GM19239 (cell line): Measurements from ENCODE around the gene ANGEL1.

Experiments used
- DNase-seq: peaks from one replicate; pipeline ENCODE4 v3.0.0; 2011; ENCODE audit warnings: low spot score; ENCODE audit not compliant: insufficient read length
- FAIRE-seq: peaks from 2 replicates; lab custom pipeline; 2011; peaks lifted over from hg19 to GRCh38; lab: Jason Lieb, UNC

The ANGEL1 gene

DNA sequence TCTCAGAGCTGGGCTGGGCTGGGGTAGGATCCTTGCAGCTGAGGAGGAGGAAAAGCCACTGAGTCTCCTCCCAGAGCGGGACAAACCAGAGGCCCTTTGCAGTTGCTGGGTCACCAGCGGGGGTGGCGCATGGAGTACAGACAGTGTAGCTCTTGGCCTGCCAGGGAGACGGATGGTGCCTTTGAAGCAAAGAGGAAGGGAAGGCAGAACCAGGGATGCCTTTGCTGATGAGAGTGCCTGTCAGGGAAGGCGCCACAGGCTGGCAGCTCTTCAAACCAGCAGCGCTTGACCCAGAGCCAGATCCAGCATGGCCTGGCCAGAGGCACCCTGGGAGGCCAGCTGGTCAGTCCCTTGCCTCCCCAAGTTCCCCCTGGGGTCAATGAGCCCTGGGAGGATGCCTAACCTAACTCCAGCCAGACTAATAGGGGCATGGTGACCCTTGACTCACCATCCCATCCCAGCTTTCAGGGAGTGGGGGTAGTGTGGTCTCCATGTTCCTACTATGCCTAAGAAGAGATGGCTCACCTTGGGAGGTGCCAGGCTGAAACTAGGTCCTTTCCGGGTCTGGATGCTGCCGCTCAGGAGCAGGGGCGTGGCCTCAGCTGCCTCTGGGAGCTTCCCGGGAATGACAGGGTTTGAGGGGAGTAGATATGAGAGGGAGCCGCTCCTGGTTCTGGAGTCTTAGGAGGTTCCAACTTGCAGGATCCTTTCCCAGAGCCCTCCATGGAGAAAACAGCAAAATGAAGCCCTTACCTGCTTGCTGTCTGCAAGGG is 31.6 kb downstream of the ANGEL1 start:
- no peak for DNase-seq
- FAIRE-seq: no peak

DNA sequence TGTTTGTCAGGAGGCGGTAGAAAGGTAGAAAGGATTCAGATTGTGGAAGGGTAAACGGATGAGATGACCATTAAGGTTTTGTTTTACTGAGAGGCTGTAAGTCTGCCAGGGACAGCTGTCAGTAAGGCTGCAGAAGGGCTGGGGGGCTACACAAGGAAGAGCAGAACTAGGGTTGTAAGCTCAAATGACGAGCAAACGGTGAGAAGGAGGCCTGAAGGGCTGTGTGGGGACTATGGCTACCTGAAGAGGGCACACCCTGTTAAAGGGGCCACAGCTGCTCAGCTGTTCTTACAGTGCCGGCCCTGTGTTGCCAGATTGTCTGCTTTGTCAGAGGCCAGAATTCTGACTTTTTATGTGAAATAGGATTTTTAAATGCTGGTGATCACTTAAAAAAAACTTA is 32.3 kb downstream of the ANGEL1 start:
- FAIRE-seq (no peak), DNase-seq (no peak)

DNA sequence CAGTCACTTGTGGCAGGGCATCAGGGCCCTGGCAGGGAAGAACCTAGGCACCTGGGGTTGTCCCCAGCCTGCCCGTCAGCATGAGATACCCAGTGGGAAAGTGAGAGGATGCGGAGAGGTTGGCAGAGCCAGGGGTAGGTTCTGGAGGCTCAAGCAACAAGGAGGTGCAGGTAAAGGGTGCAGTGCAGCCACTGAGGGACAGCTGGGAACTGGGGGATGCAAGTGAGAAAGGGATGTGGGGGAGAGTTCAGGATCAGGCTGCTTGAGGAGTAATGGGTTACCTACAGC is 32.7 kb downstream of the ANGEL1 start:
- DNase-seq: no peak
- FAIRE-seq: no peak

DNA sequence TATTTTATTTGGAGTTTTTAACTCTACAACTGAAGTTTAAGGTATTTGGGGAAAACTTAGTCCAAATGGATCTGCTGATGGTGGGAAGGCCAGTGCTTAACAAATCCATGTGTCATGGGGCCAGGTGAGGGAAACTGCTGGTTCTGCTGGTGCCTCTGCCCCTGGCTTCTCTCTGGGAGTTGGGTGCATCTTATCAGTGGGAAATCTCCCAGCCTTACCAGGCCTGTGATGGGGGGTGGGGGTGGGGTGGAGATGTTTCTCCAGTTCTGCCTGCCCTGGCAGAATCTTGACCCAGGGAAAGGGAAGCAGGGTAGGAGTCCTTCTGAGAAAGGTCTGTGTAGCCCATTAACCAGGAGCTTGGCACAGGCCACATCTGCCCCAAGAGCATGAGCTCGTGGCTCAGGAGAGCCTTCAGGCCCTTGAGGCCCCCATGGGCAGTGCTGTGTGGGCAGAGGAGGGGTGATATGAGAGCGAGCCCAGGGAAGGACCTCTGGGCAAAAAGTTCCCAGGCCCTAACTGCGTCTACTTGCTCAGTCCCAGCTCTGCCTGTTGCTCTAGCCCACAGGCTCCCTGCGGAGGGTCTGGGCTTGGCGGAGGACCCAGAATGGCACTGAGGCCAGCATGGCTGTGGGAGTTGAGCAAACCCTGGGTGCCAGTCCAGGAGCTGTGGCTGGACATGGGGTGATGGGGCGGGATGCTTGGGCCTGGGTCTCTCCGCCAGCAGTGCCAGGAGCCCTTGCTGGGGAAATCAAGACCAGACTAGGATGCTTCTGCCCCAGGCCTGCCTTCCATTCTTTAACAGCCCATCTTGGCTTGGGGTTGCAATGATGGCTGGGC is 33.2 kb downstream of the ANGEL1 start:
- no peak for FAIRE-seq
- no peak for DNase-seq

DNA sequence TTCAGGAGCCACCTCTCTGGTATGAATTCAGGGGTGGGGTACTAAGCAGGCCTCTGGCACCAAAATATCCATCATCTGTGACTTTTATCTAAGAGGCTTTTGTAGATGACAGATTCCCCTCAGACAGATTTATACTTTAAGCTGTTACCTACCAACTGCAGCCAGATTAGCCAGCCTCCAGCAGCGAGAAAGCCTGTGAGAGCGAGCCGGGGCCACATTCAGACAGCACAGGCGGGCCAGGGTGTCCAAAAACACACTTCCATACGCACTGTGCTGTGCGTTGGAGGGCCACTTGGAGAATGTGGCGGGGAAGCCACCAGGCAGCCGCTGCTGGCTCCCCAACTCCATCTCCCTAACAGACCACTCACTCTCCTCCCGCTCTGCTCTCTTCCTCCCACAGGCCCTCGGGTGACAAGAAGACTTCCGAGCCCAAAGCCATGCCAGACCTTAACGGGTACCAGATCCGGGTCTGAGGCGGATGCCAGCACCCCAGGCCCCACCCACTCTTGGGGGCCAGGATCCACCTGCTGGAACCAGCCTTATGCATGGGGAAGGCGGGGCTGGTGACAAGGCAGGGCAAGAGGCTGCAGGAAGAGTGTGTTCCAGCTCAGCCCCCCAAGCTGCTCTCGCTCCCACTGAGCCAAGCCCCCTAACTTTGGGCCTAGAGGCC is 34.0 kb downstream of the ANGEL1 start:
- no peak for DNase-seq

DNA sequence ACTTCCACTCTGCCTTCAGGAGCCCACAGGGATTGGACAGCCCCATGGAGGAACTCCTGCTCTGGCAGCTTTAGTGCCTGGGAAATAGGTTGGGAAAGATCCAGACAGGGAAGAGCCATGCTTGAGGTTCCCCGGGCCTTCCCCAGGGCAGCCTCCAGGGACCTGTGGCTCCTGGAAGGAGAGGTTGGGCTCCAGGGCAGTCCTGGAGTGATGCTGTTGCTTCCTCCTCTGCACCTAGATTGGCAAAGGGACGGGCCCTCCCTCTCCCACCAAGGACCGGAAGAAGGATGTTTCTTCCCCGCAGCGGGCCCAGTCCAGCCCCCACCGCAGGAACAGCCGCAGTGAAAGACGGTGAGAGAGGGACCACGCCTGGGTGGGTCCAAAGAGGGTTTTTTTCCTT is 35.0 kb downstream of the ANGEL1 start:
- DNase-seq (no peak), FAIRE-seq (no peak)

More for the DNA sequence above, 34.0 kb downstream of the ANGEL1 start:
- no peak for FAIRE-seq

DNA sequence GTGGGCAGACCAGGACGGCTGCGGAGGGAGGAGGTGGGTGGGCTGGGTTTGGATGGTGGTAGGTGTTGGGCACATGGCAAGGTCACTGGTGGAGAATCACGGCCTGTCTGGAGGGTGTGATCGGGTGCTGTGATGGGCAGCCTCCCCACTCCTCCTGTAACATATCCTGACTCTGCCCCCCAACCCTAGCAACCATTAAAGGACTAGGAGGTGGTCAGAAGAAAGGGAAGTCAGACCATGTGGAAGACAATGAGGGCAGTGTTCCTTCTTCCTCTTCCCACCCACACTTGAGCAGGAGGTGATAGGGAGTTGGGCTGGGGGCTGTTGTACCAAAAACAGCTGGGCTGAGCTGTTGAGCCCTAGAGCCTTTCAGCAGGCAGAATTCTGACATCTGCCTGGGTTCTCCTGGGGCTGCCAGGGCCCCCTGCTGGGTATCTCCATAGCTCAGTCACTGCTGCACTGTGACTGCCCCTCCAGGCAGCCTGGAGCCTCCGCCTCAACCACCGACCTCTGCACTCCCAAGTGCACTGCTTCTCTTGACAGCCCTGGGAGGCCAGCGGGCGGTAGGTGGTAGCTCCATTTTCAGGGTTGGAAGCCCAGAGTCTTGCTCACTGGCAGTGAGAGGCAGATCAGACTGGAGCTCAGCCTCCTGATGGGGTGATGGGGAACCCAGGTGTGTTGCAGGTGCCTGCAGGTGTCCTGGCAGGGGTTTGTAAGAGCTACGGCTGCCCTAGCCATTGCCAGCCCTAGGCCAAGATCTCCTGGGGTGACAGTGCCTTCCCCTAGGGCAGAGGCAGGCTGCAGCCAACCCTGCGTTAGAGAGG is 36.0 kb downstream of the ANGEL1 start:
- DNase-seq (no peak), FAIRE-seq (peak; percentile 40)

DNA sequence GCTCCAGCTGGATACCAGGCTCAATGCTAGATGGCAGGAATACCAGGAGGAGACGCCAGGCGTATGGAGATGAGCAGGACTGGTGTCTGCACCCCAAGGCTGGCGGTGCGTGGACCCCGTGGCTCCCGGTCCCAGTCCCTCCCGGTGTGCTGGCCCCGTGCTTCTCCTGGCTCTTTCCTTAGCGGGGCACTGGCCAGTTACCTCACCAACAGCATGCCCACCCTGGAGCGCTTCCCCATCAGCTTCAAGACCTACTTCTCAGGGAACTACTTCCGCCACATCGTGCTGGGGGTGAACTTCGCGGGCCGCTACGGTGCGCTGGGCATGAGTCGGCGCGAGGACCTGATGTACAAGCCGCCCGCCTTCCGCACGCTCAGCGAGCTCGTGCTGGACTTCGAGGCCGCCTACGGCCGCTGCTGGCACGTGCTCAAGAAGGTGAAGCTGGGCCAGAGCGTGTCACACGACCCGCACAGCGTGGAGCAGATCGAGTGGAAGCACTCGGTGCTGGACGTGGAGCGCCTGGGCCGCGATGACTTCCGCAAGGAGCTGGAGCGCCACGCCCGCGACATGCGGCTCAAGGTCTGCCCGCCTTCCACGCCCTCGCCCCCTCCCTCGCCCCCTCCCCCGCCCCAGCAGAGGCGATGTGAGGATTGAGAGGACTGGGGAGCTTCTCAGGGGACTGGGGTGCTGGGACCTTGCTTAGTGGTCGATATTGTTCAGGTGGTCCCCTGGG is 36.8 kb downstream of the ANGEL1 start:
- FAIRE-seq (no peak), DNase-seq (no peak)

DNA sequence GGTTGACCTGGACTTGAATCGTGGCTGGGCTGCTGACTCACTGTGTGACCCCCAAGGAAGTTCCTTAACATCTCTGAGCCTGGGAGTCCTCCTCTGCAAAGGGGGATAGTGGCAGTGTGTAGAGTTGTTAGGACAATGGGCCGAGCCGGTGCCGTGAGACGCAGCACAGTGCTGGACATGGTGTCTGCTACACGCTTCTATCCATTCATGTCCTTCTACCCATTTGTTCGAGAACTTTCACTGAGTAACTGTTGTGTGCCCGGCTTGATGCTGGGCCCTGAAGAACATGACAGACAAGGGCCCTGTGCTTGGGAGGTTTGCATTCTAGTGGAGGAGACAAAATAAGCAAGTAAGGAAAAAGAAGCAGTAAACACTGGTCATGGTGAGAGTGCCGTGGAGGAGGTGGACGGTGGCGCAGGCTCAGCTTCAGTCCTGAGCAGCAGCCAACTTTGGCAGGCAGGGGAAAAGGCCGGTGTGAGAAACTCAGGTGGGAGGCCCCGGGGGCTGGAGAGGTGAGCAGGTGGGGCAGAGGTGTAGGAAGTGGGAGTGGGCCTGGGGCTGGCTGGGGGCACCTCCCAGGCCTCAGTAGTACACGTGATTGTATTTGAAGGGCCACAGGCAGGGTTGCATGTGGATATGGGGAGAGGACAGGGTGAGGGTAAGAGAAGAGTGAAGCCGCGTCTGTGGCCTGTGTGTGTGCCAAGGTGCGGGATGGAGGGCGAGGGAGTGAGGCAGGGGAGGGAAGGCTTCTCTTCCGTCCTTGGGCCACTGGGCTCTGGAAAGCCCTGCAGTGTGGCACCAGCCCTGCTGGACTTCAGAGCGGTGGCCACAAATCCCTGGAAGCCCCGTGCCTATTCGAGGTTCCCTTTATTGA is 37.6 kb downstream of the ANGEL1 start:
- no peak for FAIRE-seq
- DNase-seq: no peak

DNA sequence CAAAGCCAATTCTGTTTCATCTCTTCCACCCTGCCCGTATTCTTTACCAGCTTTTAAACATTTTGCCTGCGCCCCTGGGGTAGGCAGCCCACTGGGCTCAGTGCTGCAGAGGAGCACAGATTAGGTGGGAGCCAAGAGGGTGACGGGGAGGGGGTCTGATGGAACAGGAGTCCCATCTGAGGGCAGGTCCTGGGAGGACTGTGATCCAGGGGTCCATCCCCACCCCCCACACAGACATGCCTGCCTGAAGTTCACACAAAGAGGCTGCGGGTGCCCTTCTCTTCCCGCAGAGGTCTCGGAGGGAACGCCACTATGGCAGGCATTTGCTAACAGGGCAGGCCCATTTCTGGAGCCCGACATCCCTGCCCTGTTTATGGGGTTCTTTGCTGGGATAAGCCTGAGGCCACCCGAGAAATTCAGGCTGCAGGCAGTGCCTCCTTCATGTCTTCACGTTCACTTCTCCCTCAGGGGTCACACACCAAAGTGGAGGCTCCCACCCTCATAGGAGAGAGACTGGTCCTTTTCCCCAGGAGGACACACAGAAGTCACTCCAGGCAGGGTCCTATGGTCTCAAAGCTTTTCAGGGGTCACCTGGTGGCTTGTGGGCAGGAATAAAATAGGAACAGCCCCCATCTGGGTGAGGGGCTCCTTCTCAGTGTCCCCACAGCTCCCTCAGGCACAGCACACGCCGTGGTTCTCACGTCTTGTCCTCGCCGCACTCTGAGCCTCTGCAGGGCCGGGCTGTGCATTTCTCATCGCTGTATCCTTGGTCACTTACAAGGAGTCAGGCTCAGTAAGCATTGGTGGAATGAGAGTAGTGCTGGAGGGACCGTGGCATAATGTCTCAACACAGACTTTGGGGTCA is 38.5 kb downstream of the ANGEL1 start:
- DNase-seq (no peak), FAIRE-seq (no peak)

DNA sequence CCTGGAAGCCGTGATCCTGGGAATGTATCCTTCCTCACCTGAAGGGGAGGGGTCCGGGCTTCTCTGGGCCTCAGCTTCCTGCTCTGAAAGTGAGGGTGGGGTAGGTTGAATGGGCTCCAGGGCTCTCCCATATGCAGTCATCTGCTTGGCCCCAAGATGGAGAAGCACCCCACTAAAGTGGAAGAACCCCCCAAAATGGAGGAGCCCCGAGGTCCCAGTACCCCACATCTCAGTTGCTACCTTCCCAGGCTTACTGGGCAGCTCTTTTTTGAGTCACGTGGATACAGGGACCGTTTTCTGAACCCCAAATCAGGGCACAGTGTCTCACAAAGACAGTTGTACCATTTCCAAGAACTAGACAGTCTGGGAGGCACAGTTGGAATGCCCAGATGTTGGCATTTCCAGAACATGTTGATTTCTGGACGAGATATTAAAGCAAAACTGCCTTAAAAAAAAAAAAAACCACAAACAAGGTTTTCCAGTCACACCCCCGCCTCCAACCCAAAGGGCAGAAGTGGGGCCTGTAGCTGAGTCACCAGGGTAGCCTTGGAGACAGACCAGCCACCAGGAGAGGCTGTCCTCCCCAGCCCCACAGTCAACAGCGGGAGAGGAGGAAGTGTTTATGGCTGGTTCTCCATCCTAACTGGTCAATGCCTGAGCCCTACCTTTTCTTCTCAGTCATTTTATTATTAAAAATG is 39.3 kb downstream of the ANGEL1 start:
- FAIRE-seq: no peak
- DNase-seq: no peak

DNA sequence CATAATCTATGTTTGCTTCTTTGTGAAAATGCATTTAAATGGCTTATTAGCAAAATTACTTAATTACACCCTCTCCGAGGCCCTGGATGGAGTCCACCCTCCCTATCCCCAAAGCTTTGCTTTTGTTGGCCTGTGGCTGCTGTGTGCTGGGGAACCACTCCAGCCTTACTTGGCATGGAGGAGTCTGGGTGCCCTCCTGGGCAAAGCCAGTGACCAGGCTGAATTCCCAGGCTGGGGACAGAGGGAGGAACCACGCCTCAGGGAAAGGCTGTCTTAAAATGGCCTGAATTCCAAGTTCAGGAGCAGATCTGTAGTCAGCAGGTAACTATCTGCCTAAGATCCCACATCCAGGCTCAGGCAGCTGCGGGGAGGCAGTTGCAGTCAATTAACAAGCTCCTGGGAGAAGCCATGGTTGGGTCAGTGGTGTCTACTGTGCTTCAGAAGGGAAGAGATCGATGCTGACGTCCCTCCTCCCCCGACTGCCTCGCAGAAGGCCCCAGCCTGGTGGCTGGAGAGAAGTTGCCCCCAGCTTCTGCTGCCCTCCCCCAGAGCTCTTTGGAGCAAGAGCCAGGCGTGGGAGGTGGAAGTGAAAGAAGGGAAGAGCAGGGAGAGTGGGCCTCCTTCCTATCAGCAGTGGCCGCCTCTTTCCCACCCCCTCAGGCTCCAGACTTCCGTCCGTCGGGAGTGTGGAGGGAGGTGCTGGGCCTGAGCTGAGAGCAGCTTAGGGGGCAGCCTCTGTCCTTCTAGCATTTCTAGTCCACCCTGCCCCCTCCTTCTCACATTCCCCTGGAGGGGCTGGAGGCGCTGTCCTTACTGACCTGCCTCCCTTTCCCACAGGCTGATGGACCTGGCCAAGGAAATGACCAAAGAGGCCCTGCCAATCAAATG is 40.1 kb downstream of the ANGEL1 start:
- DNase-seq (no peak), FAIRE-seq (no peak)

DNA sequence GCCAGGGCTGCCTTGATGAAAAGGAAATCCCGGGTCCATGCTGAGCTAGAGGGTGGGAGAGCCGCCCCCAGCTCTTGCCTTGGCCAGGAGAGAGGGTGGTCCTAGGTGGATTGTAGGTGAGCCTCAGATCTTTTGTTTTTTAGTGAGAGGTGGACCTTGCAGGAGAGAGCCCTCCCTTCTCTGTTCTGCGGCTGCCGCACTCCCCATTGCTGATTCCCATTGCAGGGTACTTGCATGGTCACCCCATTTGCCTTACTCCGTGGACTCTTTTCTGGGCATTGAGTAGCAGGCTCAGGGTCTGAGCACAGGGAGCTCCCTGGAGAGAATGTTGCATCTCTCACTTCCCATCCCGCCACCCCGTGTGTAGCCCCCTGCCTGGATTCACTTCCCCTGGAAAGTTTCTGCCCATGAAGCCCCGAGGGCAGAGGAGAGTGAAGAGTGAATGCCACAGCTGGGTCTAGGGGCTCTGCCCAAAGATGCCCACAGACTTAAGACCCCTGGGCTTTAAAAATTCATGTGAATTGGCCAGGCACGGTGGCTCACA is 41.2 kb downstream of the ANGEL1 start:
- DNase-seq (no peak), FAIRE-seq (no peak)

DNA sequence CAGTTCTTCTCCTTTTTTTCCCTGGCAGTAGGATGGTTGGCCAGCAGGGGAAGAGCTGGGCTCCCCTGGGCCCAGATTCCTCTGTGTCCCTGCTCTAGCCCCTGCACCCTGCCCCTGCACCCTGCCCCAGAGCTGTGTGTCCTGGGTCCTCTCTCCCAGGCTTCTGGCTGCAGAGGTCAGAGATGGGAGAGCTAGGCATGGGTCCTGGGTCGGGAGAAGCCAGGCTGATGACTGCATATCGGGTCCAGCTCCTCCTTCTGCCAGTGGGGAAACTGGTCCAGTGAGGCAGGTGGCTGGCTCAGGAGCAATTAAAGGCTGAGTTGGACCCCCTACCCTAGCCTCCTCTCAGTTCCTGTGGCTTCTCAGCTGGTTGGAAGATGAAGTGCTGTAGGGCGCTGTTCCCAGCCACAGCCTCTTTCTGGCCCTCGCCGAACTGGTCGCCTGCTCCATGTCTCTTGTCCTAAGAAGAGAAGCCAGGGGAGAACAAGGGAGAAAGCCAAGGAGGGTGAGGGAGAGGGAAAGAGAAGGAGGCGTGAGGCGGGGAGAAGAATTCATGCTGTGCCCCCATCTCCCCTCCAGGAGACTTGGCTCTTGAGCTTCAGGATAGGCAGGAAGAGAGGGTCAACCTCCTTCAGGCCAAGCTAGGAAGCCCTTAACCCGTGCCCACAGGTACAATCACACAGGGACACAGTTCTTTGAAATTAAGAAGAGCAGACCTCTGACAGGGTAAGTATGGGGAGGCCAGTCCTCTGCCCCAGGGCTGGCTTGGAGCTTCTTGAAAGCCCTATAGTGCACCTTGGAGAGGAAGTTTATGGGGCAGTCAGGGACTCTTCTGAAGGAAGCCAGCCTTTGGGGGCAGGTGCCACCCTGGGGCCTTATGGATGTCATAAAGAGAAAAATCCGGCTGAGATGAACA is 41.9 kb downstream of the ANGEL1 start:
- FAIRE-seq: no peak
- DNase-seq: no peak

DNA sequence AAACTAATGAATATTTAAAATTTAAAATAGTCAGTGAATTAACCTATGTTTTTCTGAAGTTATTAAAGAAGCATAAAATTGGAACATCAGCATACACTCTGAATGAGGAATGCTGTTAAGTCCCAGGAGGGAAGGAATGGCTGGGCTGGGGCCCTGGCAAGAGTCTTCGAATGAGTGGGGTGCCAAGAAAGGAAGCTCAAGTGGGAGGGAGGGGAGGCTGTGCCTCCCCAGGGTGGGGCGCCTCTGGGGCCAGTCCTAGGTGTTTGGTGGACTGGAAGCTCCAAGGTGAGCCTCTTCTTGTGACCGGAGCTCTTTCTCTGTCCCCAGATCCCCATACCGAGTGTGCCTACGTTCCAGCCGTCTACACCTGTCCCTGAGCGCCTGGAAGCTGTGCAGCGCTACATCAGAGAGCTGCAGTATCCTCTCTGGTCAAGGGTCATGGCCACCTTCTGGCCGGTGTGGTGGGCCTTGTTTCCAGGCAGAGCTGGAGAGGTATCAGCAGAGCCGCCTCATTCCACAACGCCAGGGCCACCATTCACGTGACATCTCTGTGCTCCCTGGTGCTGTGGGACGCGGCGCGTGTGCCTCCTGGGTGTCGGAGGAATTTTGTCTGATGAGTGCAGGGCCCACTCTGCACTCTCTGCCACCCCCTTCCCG is 42.9 kb downstream of the ANGEL1 start:
- DNase-seq: no peak
- no peak for FAIRE-seq
